IMR-90 (cell line): ENCODE data around the gene USP36.

Source experiments
- CEBPB ChIP-seq: IDR thresholded peaks from 2 replicates; pipeline ENCODE4 v1.6.1; 2012; ENCODE audit warnings: low read depth, low read length, improper control_type of control experiment
- CTCF ChIP-seq: conservative IDR thresholded peaks from 2 replicates; pipeline ENCODE4 v1.5.1; 2012; ENCODE audit warnings: mild to moderate bottlenecking, low read depth, low read length, improper control_type of control experiment
- MAFK ChIP-seq: IDR thresholded peaks from 2 replicates; pipeline ENCODE4 v1.6.1; 2012; ENCODE audit warnings: low read depth, low read length, improper control_type of control experiment
- MAZ ChIP-seq: IDR thresholded peaks from 2 replicates; pipeline ENCODE4 v1.6.1; 2012; ENCODE audit warnings: low read depth, mild to moderate bottlenecking, low read length, improper control_type of control experiment, moderate library complexity, borderline replicate concordance
- MXI1 ChIP-seq: IDR thresholded peaks from 2 replicates; pipeline ENCODE4 v1.6.1; 2012; ENCODE audit warnings: low read depth, mild to moderate bottlenecking, low read length, moderate library complexity, borderline replicate concordance
- NFE2L2 ChIP-seq: fragments of 150-350 bp; IDR thresholded peaks from 2 replicates; pipeline ENCODE4 v1.6.1; 2016; ENCODE audit warnings: low read depth, mild to moderate bottlenecking, low read length
- POLR2A ChIP-seq: IDR thresholded peaks from 2 replicates; pipeline ENCODE4 v1.6.1; 2012; ENCODE audit warnings: mild to moderate bottlenecking, low read depth, low read length
- RAD21 ChIP-seq: IDR thresholded peaks from 2 replicates; pipeline ENCODE4 v1.6.1; 2012; ENCODE audit warnings: low read length, improper control_type of control experiment
- RCOR1 ChIP-seq: IDR thresholded peaks from 2 replicates; pipeline ENCODE4 v1.6.1; 2012; ENCODE audit warnings: mild to moderate bottlenecking, low read length, improper control_type of control experiment; ENCODE audit not compliant: insufficient replicate concordance
- RFX5 ChIP-seq: IDR thresholded peaks from 2 replicates; pipeline ENCODE4 v1.8.0; 2012; ENCODE audit warnings: low read depth, mild to moderate bottlenecking, low read length, moderate library complexity
- SMC3 ChIP-seq: fragments of 150-350 bp; IDR thresholded peaks from 2 replicates; pipeline ENCODE4 v1.6.1; 2016; ENCODE audit warnings: low read depth, mild to moderate bottlenecking, antibody characterized with exemption, low read length, moderate library complexity
- USF2 ChIP-seq: fragments of 150-350 bp; IDR thresholded peaks from 2 replicates; pipeline ENCODE4 v1.6.1; 2017; ENCODE audit warnings: mild to moderate bottlenecking, antibody characterized with exemption, low read length, low read depth

- no peak for TF ChIP-seq SMC3
- TF ChIP-seq POLR2A, result peak; percentile 88
- TF ChIP-seq CTCF, result no peak
- no peak for TF ChIP-seq MAZ
- no peak for TF ChIP-seq RCOR1
- TF ChIP-seq MAFK, result no peak
- TF ChIP-seq CEBPB, result peak; percentile 89
- TF ChIP-seq RAD21, result no peak
- TF ChIP-seq USF2, result no peak
- TF ChIP-seq RFX5, result no peak
- TF ChIP-seq MXI1, result no peak
- TF ChIP-seq NFE2L2, result no peak
Observed at GRCh38 chr17:78839235-78839761, 1.3 kb downstream of the USP36 start.
